ENCODE data around the gene TXLNB. TPM values are rescaled to one million over a fixed set of nuclear protein-coding genes. Genes with fewer than 3 reads are reported as not detected.
"Not testable (repeated sequence)": the region's sequence is repeated elsewhere in the genome, so short reads cannot be mapped to it uniquely, and the experiment has no call there.

Gene TXLNB
- total RNA-seq, 1 donor from 2014 or later, result 0.49 TPM

GRCh38 chr6:139297921-139298320, 6.1 kb upstream of the TXLNB start:
- TF ChIP-seq POLR2AphosphoS5 (IDR thresholded peaks at IDR 0.05; ENCODE audit: insufficient read depth in 1 of 2, low read depth in 1 of 2) (no peak), POLR2A (IDR thresholded peaks at IDR 0.05) (no peak)
- H3K4me1 ChIP-seq, result no peaks in the 10 kb centered on the region
- intact Hi-C loops (cut with DNase I), result no loop called here
- no peak overlapping the region for H3K27ac ChIP-seq
- H3K36me3 ChIP-seq, result no peaks in the 10 kb centered on the region
- no peaks in the 10 kb centered on the region for H3K27me3 ChIP-seq
- no peak overlapping the region for H3K4me3 ChIP-seq
- no peaks in the 10 kb centered on the region for H3K9me3 ChIP-seq
- no peak for DNase-seq (ENCODE audit: extremely low spot score in 2 of 2)

- Histone ChIP-seq H3K4me3 (no peak overlapping the region), H3K27me3 (no peaks in the 10 kb centered on the region), H3K4me1 (no peaks in the 10 kb centered on the region), H3K36me3 (no peaks in the 10 kb centered on the region), H3K9me3 (no peaks in the 10 kb centered on the region), H3K27ac (no peak overlapping the region)
- DNase-seq (ENCODE audit: extremely low spot score in 2 of 2), result no peak
- intact Hi-C loops (cut with DNase I), result no loop called here
- no peak for TF ChIP-seq POLR2A (IDR thresholded peaks at IDR 0.05)
- TF ChIP-seq, protein P1, sequence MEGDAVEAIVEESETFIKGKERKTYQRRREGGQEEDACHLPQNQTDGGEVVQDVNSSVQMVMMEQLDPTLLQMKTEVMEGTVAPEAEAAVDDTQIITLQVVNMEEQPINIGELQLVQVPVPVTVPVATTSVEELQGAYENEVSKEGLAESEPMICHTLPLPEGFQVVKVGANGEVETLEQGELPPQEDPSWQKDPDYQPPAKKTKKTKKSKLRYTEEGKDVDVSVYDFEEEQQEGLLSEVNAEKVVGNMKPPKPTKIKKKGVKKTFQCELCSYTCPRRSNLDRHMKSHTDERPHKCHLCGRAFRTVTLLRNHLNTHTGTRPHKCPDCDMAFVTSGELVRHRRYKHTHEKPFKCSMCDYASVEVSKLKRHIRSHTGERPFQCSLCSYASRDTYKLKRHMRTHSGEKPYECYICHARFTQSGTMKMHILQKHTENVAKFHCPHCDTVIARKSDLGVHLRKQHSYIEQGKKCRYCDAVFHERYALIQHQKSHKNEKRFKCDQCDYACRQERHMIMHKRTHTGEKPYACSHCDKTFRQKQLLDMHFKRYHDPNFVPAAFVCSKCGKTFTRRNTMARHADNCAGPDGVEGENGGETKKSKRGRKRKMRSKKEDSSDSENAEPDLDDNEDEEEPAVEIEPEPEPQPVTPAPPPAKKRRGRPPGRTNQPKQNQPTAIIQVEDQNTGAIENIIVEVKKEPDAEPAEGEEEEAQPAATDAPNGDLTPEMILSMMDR (IDR thresholded peaks at IDR 0.05), result no peak
- TF ChIP-seq POLR2AphosphoS5 (IDR thresholded peaks at IDR 0.05; ENCODE audit: insufficient read depth in 1 of 2, low read depth in 1 of 2), result no peak
These were observed 5.1 kb upstream of the TXLNB start for GRCh38 chr6:139296927-139297326.

- Histone ChIP-seq H3K27me3 (no peaks in the 10 kb centered on the region), H3K4me3 (no peak overlapping the region), H3K9me3 (no peaks in the 10 kb centered on the region), H3K27ac (no peak overlapping the region), H3K36me3 (no peaks in the 10 kb centered on the region), H3K4me1 (peaks cover 10% of the 10 kb centered on the region)
- no peak for DNase-seq (ENCODE audit: extremely low spot score in 2 of 2)
- intact Hi-C loops (cut with DNase I), result no loop called here
- TF ChIP-seq POLR2A (IDR thresholded peaks at IDR 0.05), result no peak
- TF ChIP-seq POLR2AphosphoS5 (IDR thresholded peaks at IDR 0.05; ENCODE audit: insufficient read depth in 1 of 2, low read depth in 1 of 2), result no peak
- TF ChIP-seq, protein P1 (IDR thresholded peaks at IDR 0.05), result no peak
These were observed 4.1 kb upstream of the TXLNB start for GRCh38 chr6:139295901-139296300.

DNA sequence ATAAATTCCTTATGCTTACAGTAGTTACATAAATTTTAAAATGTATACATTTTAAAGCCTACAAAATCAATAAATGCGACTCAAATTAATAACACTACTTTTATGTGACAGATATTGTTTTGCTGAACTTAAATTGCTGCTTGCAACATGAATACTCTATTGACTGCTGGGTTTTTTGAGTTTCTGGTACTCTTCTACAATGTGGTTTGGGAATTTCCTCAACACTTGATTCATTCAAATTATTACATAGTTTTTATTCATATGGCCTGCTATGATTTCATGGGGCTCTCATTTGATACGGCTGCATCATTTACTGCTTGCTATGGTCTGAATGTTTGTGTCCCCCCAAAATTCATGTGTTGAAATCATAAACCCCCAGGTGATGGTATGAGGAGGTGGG, 2.3 kb upstream of the TXLNB start:
- intact Hi-C loops (cut with DNase I), result no loop called here

GRCh38 chr6:139293230-139293629, 1.4 kb upstream of the TXLNB start:
- H3K27me3 ChIP-seq; H3K27ac ChIP-seq; H3K9me3 ChIP-seq; intact Hi-C loops (cut with DNase I); DNase-seq (ENCODE audit: extremely low spot score in 2 of 2); H3K36me3 ChIP-seq; H3K4me3 ChIP-seq: not testable (repeated sequence)
- H3K4me1 ChIP-seq, result peaks cover 12% of the 10 kb centered on the region

More for the DNA sequence above, 2.3 kb upstream of the TXLNB start:
- no peak for TF ChIP-seq POLR2A (IDR thresholded peaks at IDR 0.05)
- TF ChIP-seq, protein P1 (IDR thresholded peaks at IDR 0.05), result no peak
- H3K27ac ChIP-seq, result no peak overlapping the region
- H3K4me1 ChIP-seq, result peaks cover 12% of the 10 kb centered on the region
- H3K9me3 ChIP-seq, result no peaks in the 10 kb centered on the region
- H3K27me3 ChIP-seq, result no peaks in the 10 kb centered on the region
- no peaks in the 10 kb centered on the region for H3K36me3 ChIP-seq
- H3K4me3 ChIP-seq, result no peak overlapping the region
- no peak for DNase-seq (ENCODE audit: extremely low spot score in 2 of 2)

- Histone ChIP-seq H3K4me1 (peaks cover 12% of the 10 kb centered on the region), H3K4me3 (no peak overlapping the region), H3K36me3 (no peaks in the 10 kb centered on the region), H3K27ac (peak overlapping the region; percentile 75), H3K27me3 (no peaks in the 10 kb centered on the region), H3K9me3 (no peaks in the 10 kb centered on the region)
- intact Hi-C loops (cut with DNase I), result no loop called here
- TF ChIP-seq POLR2AphosphoS5 (IDR thresholded peaks at IDR 0.05; ENCODE audit: insufficient read depth in 1 of 2, low read depth in 1 of 2) (peak; percentile 35 to 79), POLR2A (IDR thresholded peaks at IDR 0.05) (no peak)
- TF ChIP-seq, protein P1 (IDR thresholded peaks at IDR 0.05), result no peak
- DNase-seq (ENCODE audit: extremely low spot score in 2 of 2), result no peak
These were observed 949 bp downstream of the TXLNB start for GRCh38 chr6:139290787-139291311.
